Endothelial cell of umbilical vein (primary cell): Measurements from ENCODE around the gene AP2B1. TPM values are rescaled to one million over a fixed set of nuclear protein-coding genes. Genes with fewer than 3 reads are reported as not detected.

Source experiments
- BruUV-seq: library from RNA; stranded (reverse); fragments of 400-500 nt; replicated peaks from 2 replicates; lab custom pipeline; 2021; lab: Mats Ljungman, UMichigan
- CTCF ChIA-PET: fragments of 300-600, 350-600 bp; sonication (Branson Sonifier 250); formaldehyde crosslinking; loops from one replicate; lab custom pipeline; 2021; ENCODE audit warnings: antibody characterized with exemption, inconsistent platforms; lab: Charles Lee
- POLR2A ChIA-PET: fragments of 300-600, 350-600 bp; sonication (Branson Sonifier 250); formaldehyde crosslinking; loops from one replicate; lab custom pipeline; 2021; ENCODE audit warnings: antibody characterized with exemption, inconsistent platforms; lab: Charles Lee
- DNase-seq: peaks from one replicate; pipeline ENCODE4 v3.0.0-alpha.2; 2011; ENCODE audit warnings: low read depth, low spot score
- FAIRE-seq: peaks from 2 replicates; lab custom pipeline; 2011; peaks lifted over from hg19 to GRCh38; lab: Jason Lieb, UNC
- H2AFZ ChIP-seq: 2 replicates; pipeline ENCODE4 v1.6.0; 2012; ENCODE audit warnings: low read depth, low read length, control low read depth, inconsistent platforms
- H3K27ac ChIP-seq: 2 replicates; pipeline ENCODE4 v1.5.1; 2011; ENCODE audit warnings: low read depth, mild to moderate bottlenecking, control low read depth, low read length, moderate library complexity; ENCODE audit not compliant: insufficient read depth
- H3K27me3 ChIP-seq, 2 experiments: 2 replicates each; pipeline versions ENCODE4 v1.6.0 to v1.6.1; 2011; ENCODE audit warnings: low read length in 2 of 2, mixed read lengths in 1 of 2; ENCODE audit not compliant: control insufficient read depth in 2 of 2, insufficient read depth in 2 of 2
- H3K36me3 ChIP-seq, 2 experiments: 2 replicates in 1 of 2; 3 replicates in 1 of 2; pipeline ENCODE4 v1.5.1; 2011; ENCODE audit warnings: low read length in 2 of 2, mild to moderate bottlenecking in 1 of 2, moderate library complexity in 1 of 2; ENCODE audit not compliant: control insufficient read depth in 2 of 2, insufficient read depth in 2 of 2; ENCODE audit errors: extremely low read depth in 1 of 2
- H3K4me1 ChIP-seq: 3 replicates; pipeline ENCODE4 v1.5.1; 2011; ENCODE audit warnings: mild to moderate bottlenecking, low read length; ENCODE audit not compliant: control insufficient read depth, insufficient read depth; ENCODE audit errors: extremely low read depth
- H3K4me2 ChIP-seq: 2 replicates; pipeline ENCODE4 v1.6.1; 2011; ENCODE audit warnings: low read length, control low read depth, mixed read lengths; ENCODE audit not compliant: insufficient read depth
- H3K4me3 ChIP-seq, 3 experiments: fragments of 200-600 bp in 1 of 3; sonication (generic), shearing (Covaris generic) in 1 of 3; replicated peaks in 1 of 3; 2 replicates each; pipeline ENCODE4 v1.5.1; 2011 to 2016; ENCODE audit warnings: control low read depth in 3 of 3, low read length in 3 of 3, mild to moderate bottlenecking in 2 of 3, inconsistent platforms in 1 of 3, low read depth in 1 of 3, moderate library complexity in 1 of 3; ENCODE audit not compliant: insufficient read depth in 1 of 3
- H3K79me2 ChIP-seq: 2 replicates; pipeline ENCODE4 v1.6.0; 2012; ENCODE audit warnings: low read length, inconsistent platforms; ENCODE audit not compliant: control insufficient read depth, insufficient read depth
- H3K9ac ChIP-seq: replicated peaks from 2 replicates; pipeline ENCODE3; 2011; ENCODE audit warnings: low read length, control low read depth; ENCODE audit not compliant: insufficient read depth; ENCODE audit errors: extremely low read depth
- H3K9me1 ChIP-seq: replicated peaks from 3 replicates; pipeline ENCODE4 v1.6.0; 2011; ENCODE audit warnings: mild to moderate bottlenecking, low read length; ENCODE audit not compliant: control insufficient read depth, insufficient read depth; ENCODE audit errors: extremely low read depth
- H3K9me3 ChIP-seq: replicated peaks from 2 replicates; pipeline ENCODE4 v1.5.1; 2012; ENCODE audit warnings: low read length, inconsistent platforms; ENCODE audit not compliant: control insufficient read depth, insufficient read depth
- H4K20me1 ChIP-seq: replicated peaks from 2 replicates; pipeline ENCODE3; 2011; ENCODE audit warnings: mild to moderate bottlenecking, low read length; ENCODE audit not compliant: control insufficient read depth, insufficient read depth; ENCODE audit errors: extremely low read depth
- CTCF ChIP-seq, 2 donors: IDR thresholded peaks; 1 replicate in 1 of 2; 2 replicates in 1 of 2; pipeline ENCODE4 v1.5.1; 2011; ENCODE audit warnings: low read length in 2 of 2, mild to moderate bottlenecking in 2 of 2, moderate library complexity in 2 of 2, control low read depth in 1 of 2, inconsistent platforms in 1 of 2, low read depth in 1 of 2; ENCODE audit not compliant: insufficient read depth in 1 of 2; ENCODE audit errors: extremely low read depth in 1 of 2
- EZH2 ChIP-seq: IDR thresholded peaks from 2 replicates; pipeline ENCODE4 v1.6.1; 2012; ENCODE audit warnings: borderline replicate concordance, low read depth, mild to moderate bottlenecking, moderate library complexity, low read length, inconsistent platforms; ENCODE audit not compliant: severe bottlenecking
- GATA2 ChIP-seq: IDR thresholded peaks from 2 replicates; pipeline ENCODE4 v1.7.0; 2011; ENCODE audit warnings: low read depth, mild to moderate bottlenecking, moderate library complexity, mixed read lengths, low read length; ENCODE audit not compliant: insufficient read length, insufficient read depth
- JUN ChIP-seq: IDR thresholded peaks from 2 replicates; pipeline ENCODE4 v1.6.1; 2011; ENCODE audit warnings: borderline replicate concordance, low read depth; ENCODE audit not compliant: insufficient read length, insufficient read depth
- MAX ChIP-seq: IDR thresholded peaks from 2 replicates; pipeline ENCODE4 v1.6.1; 2011; ENCODE audit not compliant: insufficient read depth, insufficient read length
- MYC ChIP-seq: IDR thresholded peaks from one replicate; pipeline ENCODE4 v1.6.1; 2011; ENCODE audit warnings: mild to moderate bottlenecking, low read depth, low read length
- POLR2A ChIP-seq: IDR thresholded peaks from 2 replicates; pipeline ENCODE4 v1.6.1; 2012; ENCODE audit warnings: low read depth, mild to moderate bottlenecking, control low read depth, low read length
- POLR2AphosphoS5 ChIP-seq: IDR thresholded peaks from 2 replicates; pipeline ENCODE4 v1.6.1; 2012; ENCODE audit warnings: low read depth, mild to moderate bottlenecking, control low read depth, low read length, moderate library complexity; ENCODE audit not compliant: insufficient read depth
- dilution Hi-C: fragments of 300-500 bp; cut with MboI; formaldehyde crosslinking; loops from one replicate; pipeline ENCODE4 v1.15.0; 2019; ENCODE audit warnings: low sequenced_read_pairs; ENCODE audit not compliant: extremely low pct_ligation_motif_present
- intact Hi-C: fragments of 100-400 bp; cut with micrococcal nuclease; formaldehyde crosslinking; loops from one replicate; pipeline ENCODE4 v1.10.0; 2022
- polyA plus RNA-seq, 4 experiments: library from polyadenylated mRNA; depleted of rRNA in 3 of 4; stranded (reverse) in 3 of 4; unstranded in 1 of 4; fragments of >200 nt; gene quantifications; 2 replicates each; pipeline versions ENCODE4 v1.2.1 to v1.2.3, GENCODE V29; 2011 to 2012; ENCODE audit warnings: missing spikeins in 1 of 4
- total RNA-seq: library from RNA; stranded (reverse); gene quantifications from 2 replicates; pipeline ENCODE4 v1.2.3, GENCODE V29; 2021

The AP2B1 gene
- total and polyA plus RNA-seq, 2 donors (not counting 3 experiments of a cell fraction or from before 2014, with no cell fraction given) = 106 to 198 TPM

DNA sequence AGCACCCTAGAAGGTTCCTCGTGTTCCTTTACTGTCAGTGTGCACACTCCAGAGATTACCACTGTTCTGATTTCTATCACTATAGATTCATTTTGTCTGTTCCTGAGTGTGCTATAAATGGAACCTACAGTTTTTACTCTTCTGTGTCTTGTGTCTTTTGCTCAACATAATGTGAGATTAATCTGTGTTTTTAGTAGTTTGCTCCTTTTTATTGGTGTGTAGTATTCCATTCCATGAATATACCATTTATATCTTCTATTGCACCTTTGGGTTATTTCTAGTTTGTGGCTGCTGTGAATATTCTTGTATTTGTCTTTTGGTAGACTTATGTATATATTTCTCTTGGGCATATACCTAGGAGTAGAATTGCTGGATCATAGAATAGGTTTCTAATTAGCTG, 68.2 kb downstream of the AP2B1 start:
- Histone ChIP-seq H2AFZ (no peak overlapping the region), H3K27me3 (no peaks in the 10 kb centered on the region), H3K4me2 (no peak overlapping the region), H3K9ac (no peak overlapping the region), H3K27ac (no peak overlapping the region), H3K4me3 (no peak overlapping the region), H4K20me1 (no peaks in the 10 kb centered on the region), H3K4me1 (no peaks in the 10 kb centered on the region), H3K36me3 (peaks cover 11 to 17% of the 10 kb centered on the region in 2 experiments), H3K9me1 (no peaks in the 10 kb centered on the region), H3K79me2 (peaks cover 15% of the 10 kb centered on the region), H3K9me3 (no peaks in the 10 kb centered on the region)
- no peak for TF ChIP-seq JUN
- TF ChIP-seq POLR2A = no peak
- TF ChIP-seq MYC = no peak
- no peak for TF ChIP-seq GATA2
- TF ChIP-seq EZH2 = no peak
- TF ChIP-seq POLR2AphosphoS5 = no peak
- TF ChIP-seq CTCF (IDR thresholded peaks at IDR 0.05; ENCODE audit: extremely low read depth in 1 of 2, insufficient read depth in 1 of 2, low read depth in 1 of 2, low read length in 2 of 2) = no peak
- TF ChIP-seq MAX = no peak
- DNase-seq = no peak
- no TSS peak for BruUV-seq
- dilution Hi-C loops = no loop called here
- ChIA-PET CTCF (no interaction called here), POLR2A (no interaction called here)
- intact Hi-C loops = no loop called here
- no peak for FAIRE-seq
